HK-2 (cell line): Measurements from ENCODE around the gene INTS15.

Experiments used
- DNase-seq: peaks from one replicate; pipeline ENCODE4 v3.0.0-alpha.2; 2018; ENCODE audit not compliant: unreplicated experiment

INTS15 gene

GRCh38 chr7:6616854-6617643, 27.2 kb downstream of the INTS15 start:
- no peak for DNase-seq

GRCh38 chr7:6618621-6619020, 28.8 kb downstream of the INTS15 start:
- DNase-seq = no peak

- DNase-seq = no peak
Observed at GRCh38 chr7:6619961-6620360, 30.1 kb downstream of the INTS15 start.

- DNase-seq = no peak
Observed at GRCh38 chr7:6621195-6622133, 31.6 kb downstream of the INTS15 start.

GRCh38 chr7:6622134-6622710, 32.4 kb downstream of the INTS15 start:
- no peak for DNase-seq

- DNase-seq = no peak
Observed at GRCh38 chr7:6623589-6624245, 33.9 kb downstream of the INTS15 start.

- no peak for DNase-seq
Observed at GRCh38 chr7:6624246-6624611, 34.4 kb downstream of the INTS15 start.

GRCh38 chr7:6628045-6628444, 38.2 kb downstream of the INTS15 start:
- DNase-seq = no peak

GRCh38 chr7:6630007-6630849, 40.4 kb downstream of the INTS15 start:
- DNase-seq = no peak

GRCh38 chr7:6631605-6632004, 41.8 kb downstream of the INTS15 start:
- DNase-seq = no peak

GRCh38 chr7:6634021-6634420, 44.2 kb downstream of the INTS15 start:
- DNase-seq = no peak

GRCh38 chr7:6634971-6635370, 45.1 kb downstream of the INTS15 start:
- DNase-seq = peak; percentile 26

- DNase-seq = peak; percentile 56
Observed at GRCh38 chr7:6636741-6637543, 47.1 kb downstream of the INTS15 start, which contains the start of gene ZNF316. ZNF316 (plus strand) TSS chr7:6637318; CDS start chr7:6642410, 5,092 bp downstream.

GRCh38 chr7:6637544-6638229, 47.9 kb downstream of the INTS15 start:
- peak; percentile 23 for DNase-seq

- DNase-seq = no peak
Observed at GRCh38 chr7:6639032-6639431, 49.2 kb downstream of the INTS15 start.

- DNase-seq = no peak
Observed at GRCh38 chr7:6639627-6640026, 49.8 kb downstream of the INTS15 start.

GRCh38 chr7:6640246-6640721, 50.5 kb downstream of the INTS15 start:
- no peak for DNase-seq

- DNase-seq = no peak
Observed at GRCh38 chr7:6641305-6642035, 51.6 kb downstream of the INTS15 start.
